GM10266 (cell line): Measurements from ENCODE around the gene CDC42BPB.

Experiments used
- DNase-seq: peaks from one replicate; pipeline ENCODE4 v3.0.0; 2012; ENCODE audit errors: extremely low spot score
- TF ChIP-seq, protein P1 (sequence below): IDR thresholded peaks from 2 replicates; pipeline ENCODE4 v1.5.1; 2012; ENCODE audit warnings: mild to moderate bottlenecking, low read depth; ENCODE audit not compliant: control insufficient read depth, insufficient read depth; ENCODE audit errors: missing control alignments

Gene CDC42BPB

DNA sequence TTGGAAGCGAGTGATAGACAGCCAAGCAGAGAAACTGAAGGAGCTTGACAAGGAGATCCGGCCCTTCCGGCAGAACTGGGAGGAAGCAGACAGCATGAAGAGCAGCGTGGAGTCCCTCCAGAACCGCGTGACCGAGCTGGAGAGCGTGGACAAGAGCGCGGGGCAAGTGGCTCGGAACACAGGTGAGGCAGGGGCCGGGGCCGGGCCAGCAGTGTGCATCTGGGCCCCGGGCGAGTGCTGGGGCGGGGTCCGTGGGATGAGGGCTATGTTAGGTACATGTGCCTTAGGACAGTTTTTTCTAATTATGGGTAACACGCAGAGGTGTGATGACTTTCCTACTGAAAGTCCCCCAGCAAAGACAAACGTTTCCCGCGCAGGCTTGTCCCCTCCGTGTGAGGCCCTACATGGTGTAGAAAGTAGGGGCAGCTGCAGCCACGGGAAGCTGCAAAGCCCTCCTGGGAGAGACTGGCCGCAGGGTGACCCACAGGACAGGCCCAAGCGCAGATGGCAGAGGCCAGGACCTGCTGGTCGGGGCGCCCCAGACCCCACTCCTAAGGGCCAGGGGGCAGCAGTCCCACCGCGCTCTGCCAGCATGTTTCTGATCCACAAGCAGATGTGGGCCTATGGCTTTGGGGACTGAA lies 154.0 kb downstream of the CDC42BPB start:
- no peak for DNase-seq
- TF ChIP-seq, protein P1, sequence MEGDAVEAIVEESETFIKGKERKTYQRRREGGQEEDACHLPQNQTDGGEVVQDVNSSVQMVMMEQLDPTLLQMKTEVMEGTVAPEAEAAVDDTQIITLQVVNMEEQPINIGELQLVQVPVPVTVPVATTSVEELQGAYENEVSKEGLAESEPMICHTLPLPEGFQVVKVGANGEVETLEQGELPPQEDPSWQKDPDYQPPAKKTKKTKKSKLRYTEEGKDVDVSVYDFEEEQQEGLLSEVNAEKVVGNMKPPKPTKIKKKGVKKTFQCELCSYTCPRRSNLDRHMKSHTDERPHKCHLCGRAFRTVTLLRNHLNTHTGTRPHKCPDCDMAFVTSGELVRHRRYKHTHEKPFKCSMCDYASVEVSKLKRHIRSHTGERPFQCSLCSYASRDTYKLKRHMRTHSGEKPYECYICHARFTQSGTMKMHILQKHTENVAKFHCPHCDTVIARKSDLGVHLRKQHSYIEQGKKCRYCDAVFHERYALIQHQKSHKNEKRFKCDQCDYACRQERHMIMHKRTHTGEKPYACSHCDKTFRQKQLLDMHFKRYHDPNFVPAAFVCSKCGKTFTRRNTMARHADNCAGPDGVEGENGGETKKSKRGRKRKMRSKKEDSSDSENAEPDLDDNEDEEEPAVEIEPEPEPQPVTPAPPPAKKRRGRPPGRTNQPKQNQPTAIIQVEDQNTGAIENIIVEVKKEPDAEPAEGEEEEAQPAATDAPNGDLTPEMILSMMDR: no peak

DNA sequence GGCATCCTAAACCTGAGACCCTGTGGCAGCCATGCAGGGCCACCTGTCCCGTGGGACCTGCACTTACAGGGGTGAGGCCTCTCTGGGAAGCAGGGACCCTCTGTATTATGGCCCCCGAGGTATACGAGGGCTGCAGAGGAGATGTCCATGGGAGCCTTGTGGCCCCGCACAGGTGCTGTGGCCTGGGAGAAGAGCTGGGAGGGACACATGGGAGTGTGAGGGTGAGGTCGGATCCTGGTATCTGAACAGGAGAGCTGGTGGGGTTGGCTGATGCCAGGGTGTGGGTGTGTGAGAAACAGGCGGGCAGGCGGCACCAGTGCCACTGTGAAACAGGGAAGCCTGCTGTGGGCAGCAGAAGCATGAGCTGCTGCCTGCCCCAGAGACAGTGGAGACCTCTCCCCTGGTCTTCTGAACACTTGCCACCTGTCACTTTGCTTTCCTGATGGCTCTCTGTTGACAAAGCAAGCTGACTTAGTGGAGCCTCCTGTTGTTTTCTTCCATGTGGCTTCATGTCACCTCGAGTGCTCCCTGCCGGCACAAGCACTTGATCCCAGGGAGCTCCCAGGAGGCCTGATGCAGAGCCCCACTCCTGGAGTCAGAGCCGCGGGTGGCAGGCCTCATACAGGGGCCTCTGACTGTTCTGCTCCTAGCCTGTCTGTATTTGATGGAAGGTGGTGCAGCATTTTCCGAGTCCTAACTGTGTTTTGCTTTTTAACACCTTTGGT lies 154.7 kb downstream of the CDC42BPB start:
- TF ChIP-seq, protein P1: no peak
- DNase-seq: peak; percentile 22

GRCh38 chr14:102902086-102902485 lies 155.3 kb downstream of the CDC42BPB start:
- peak; percentile 56 for DNase-seq
- TF ChIP-seq, protein P1: no peak

DNA sequence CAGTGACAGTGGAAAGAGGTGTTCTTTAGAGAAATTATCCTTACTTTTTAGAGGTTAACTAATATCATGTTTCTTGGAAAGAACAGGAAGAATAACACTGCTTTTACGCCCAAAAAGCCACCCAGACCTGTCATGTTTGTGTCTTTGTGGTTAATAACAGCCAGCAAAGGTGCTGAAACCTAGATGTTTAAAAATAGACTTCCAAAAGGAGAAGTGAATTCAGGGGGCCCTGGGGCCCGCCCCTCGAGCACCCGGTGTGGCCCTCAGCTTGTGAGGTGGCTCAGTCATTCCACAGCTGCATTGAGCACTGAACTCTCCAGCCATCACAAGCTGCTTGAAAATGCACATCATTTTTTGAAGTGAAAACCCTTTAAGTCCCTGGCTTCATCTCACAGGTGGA lies 155.7 kb downstream of the CDC42BPB start:
- TF ChIP-seq, protein P1: no peak
- DNase-seq: peak; percentile 94

- TF ChIP-seq, protein P1: no peak
- peak; percentile 70 for DNase-seq
Measured at GRCh38 chr14:102900631-102901571, 156.4 kb downstream of the CDC42BPB start.

- TF ChIP-seq, protein P1: no peak
- DNase-seq: no peak
Measured at GRCh38 chr14:102899516-102899900, 157.8 kb downstream of the CDC42BPB start.
